Measurements from ENCODE around the gene TPSAB1.

DNA sequence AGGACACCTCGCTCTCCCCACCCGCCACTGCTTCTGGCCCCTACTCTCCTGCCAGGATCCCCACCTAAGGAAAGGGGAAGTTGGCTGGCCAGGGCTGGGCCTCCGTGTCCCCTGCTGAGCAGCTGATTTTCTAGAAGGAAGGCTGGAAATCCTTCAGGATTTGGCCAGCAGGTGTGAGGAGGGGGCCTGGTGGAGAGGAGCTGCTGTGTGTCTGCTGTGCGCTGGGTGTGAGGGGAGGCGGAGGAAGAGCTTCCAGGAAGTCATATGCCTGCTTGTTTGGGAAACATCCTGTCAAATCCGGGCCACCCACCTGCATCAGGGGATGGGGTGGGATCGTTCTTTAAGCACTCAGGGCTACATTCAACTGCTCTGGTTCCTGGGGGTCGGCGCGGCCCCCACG is 44.0 kb upstream of the TPSAB1 start:
- TF ChIP-seq, protein P1, sequence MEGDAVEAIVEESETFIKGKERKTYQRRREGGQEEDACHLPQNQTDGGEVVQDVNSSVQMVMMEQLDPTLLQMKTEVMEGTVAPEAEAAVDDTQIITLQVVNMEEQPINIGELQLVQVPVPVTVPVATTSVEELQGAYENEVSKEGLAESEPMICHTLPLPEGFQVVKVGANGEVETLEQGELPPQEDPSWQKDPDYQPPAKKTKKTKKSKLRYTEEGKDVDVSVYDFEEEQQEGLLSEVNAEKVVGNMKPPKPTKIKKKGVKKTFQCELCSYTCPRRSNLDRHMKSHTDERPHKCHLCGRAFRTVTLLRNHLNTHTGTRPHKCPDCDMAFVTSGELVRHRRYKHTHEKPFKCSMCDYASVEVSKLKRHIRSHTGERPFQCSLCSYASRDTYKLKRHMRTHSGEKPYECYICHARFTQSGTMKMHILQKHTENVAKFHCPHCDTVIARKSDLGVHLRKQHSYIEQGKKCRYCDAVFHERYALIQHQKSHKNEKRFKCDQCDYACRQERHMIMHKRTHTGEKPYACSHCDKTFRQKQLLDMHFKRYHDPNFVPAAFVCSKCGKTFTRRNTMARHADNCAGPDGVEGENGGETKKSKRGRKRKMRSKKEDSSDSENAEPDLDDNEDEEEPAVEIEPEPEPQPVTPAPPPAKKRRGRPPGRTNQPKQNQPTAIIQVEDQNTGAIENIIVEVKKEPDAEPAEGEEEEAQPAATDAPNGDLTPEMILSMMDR (IDR thresholded peaks at IDR 0.05): no peak
- TF ChIP-seq POLR2A (IDR thresholded peaks at IDR 0.05): no peak

Data from thyroid gland (tissue), 4 donors.